Activated CD4-positive, alpha-beta T cell treated with anti-CD3 and anti-CD28 coated beads, Interleukin-2, amount 10 ng/mL, durations not matched to agents 24 days and 14 days (primary cell): ENCODE data around the gene PPP1R2C. TPM values are rescaled to one million over a fixed set of nuclear protein-coding genes. Genes with fewer than 3 reads are reported as not detected.

Experiments used
- DNase-seq: peaks from one replicate; pipeline ENCODE4 v3.0.0; 2022
- H3K27ac Mint-ChIP-seq: one replicate; pipeline ENCODE4 v1.8.0; 2022; ENCODE audit warnings: mild to moderate bottlenecking, mixed read lengths
- H3K27me3 Mint-ChIP-seq: one replicate; pipeline ENCODE4 v1.8.0; 2022; ENCODE audit warnings: mixed read lengths
- H3K36me3 Mint-ChIP-seq: one replicate; pipeline ENCODE4 v1.8.0; 2022; ENCODE audit warnings: low read depth, mild to moderate bottlenecking, mixed read lengths
- H3K4me1 Mint-ChIP-seq: one replicate; pipeline ENCODE4 v1.8.0; 2021; ENCODE audit warnings: mixed read lengths
- H3K4me3 Mint-ChIP-seq: one replicate; pipeline ENCODE4 v1.8.0; 2022; ENCODE audit warnings: mild to moderate bottlenecking, moderate library complexity, mixed read lengths
- H3K9me3 Mint-ChIP-seq: one replicate; pipeline ENCODE4 v1.8.0; 2021; ENCODE audit warnings: mixed read lengths
- intact Hi-C: fragments of 100-400 bp; cut with micrococcal nuclease; formaldehyde crosslinking; loops from one replicate; pipeline ENCODE4 v1.15.1; 2023
- total RNA-seq: library from RNA; stranded (reverse); gene quantifications from 2 replicates; pipeline ENCODE4 v1.2.3, GENCODE V29; 2022

PPP1R2C gene
- total RNA-seq, result not detected in 2 replicates

DNA sequence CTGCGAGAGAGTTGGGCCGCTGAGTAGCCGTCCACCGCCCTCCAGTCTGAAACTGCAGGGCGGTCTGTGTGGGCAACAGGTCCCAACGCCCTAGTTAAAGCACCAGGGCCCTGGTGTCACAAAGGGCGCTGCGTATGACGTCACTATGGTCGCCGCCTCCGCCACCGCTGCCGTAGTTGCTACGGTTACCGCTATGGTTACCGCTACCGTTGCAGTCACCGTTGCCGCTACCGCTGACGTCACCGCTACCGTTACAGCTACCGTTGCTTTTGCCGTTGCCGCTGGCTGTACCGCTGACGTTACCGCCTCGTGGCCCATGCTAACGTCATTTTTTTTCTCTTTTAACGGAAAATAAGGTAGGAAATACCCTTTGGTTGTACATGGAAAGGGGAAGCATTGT, at the start of gene PPP1R2C:
Gene PPP1R2C (minus strand): TSS at position 68 of the 400 bp plus-strand sequence. CDS start 84 bp downstream, outside the sequence.
- intact Hi-C loops, result no loop called here
- Mint-ChIP-seq H3K4me1 (no peaks in the 10 kb centered on the region), H3K4me3 (no peak within 1 kb of the TSS), H3K36me3 (no peaks in the 10 kb centered on the region), H3K9me3 (peaks cover 11% of the 10 kb centered on the region), H3K27ac (no peak within 1 kb of the TSS), H3K27me3 (no peaks in the 10 kb centered on the region)
- no peak for DNase-seq

DNA sequence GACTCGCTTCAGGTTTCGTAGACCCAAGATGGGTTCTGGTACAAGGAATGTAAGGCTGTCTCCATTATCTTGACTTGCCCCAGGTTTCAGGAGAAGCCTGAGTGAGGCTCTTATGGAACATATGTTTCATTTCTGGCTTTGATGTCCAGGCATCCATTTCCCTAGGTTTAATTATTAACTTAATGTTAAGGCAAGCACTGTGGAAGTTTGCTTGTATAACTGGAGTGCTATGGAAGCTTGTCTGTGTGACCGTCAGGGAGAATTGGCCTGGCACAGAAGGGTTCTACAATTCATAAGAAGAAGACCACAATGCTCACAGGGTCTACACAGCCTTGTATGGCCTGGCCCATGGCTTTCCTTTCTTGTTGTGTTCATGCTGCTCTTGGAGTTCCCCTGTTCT, 47.2 kb upstream of the PPP1R2C start:
- H3K4me1 Mint-ChIP-seq, result no peaks in the 10 kb centered on the region
- no peaks in the 10 kb centered on the region for H3K27me3 Mint-ChIP-seq
- H3K9me3 Mint-ChIP-seq, result peaks cover 4% of the 10 kb centered on the region
- H3K36me3 Mint-ChIP-seq, result no peaks in the 10 kb centered on the region
- intact Hi-C loops, result no loop called here
- H3K4me3 Mint-ChIP-seq, result no peak overlapping the region
- no peak overlapping the region for H3K27ac Mint-ChIP-seq
- no peak for DNase-seq

DNA sequence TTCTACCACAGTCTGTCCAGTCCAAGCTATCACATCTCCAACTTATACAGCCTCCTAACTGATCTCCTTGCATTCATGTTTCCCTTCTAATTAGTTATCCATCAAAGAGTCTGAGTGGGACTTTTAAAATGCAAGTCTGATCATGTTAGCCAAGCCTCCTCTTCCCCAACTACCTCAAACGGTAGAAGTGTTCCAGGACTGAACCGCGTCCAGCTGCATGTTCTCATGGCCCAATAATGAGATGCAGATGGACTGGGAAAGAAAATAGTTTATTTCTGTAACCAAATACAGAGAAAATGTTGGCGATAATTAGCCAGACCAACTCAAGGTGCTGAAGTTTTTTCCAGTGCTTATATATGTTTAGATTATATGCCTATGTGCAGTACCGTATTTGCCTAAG, 46.6 kb upstream of the PPP1R2C start:
- H3K4me1 Mint-ChIP-seq, result no peaks in the 10 kb centered on the region
- intact Hi-C loops, result no loop called here
- no peaks in the 10 kb centered on the region for H3K36me3 Mint-ChIP-seq
- H3K27ac Mint-ChIP-seq, result no peak overlapping the region
- H3K27me3 Mint-ChIP-seq, result no peaks in the 10 kb centered on the region
- no peak overlapping the region for H3K4me3 Mint-ChIP-seq
- H3K9me3 Mint-ChIP-seq, result peaks cover 4% of the 10 kb centered on the region
- DNase-seq, result no peak

DNA sequence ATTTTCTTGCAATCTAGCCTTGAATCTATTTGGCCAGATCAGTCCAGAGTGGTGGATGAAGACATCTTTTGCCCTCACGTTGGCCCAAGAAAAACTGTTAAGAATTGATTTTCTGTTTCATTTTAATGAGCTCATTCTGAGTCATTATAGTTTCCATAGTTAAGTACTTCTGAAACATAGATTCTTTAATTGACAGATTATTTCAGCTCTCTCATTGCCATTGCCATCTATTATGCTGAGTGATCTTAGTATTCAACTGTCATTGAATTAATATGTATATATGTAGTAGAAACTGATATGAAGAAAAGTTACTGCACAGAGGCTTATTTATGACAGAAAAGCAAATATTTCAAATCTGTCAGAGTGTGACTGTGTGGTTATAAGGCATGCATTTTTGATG, 45.5 kb upstream of the PPP1R2C start:
- no peaks in the 10 kb centered on the region for H3K36me3 Mint-ChIP-seq
- H3K27ac Mint-ChIP-seq, result no peak overlapping the region
- H3K27me3 Mint-ChIP-seq, result no peaks in the 10 kb centered on the region
- no peak for DNase-seq
- peaks cover 8% of the 10 kb centered on the region for H3K9me3 Mint-ChIP-seq
- no peaks in the 10 kb centered on the region for H3K4me1 Mint-ChIP-seq
- no peak overlapping the region for H3K4me3 Mint-ChIP-seq
- intact Hi-C loops, result no loop called here

DNA sequence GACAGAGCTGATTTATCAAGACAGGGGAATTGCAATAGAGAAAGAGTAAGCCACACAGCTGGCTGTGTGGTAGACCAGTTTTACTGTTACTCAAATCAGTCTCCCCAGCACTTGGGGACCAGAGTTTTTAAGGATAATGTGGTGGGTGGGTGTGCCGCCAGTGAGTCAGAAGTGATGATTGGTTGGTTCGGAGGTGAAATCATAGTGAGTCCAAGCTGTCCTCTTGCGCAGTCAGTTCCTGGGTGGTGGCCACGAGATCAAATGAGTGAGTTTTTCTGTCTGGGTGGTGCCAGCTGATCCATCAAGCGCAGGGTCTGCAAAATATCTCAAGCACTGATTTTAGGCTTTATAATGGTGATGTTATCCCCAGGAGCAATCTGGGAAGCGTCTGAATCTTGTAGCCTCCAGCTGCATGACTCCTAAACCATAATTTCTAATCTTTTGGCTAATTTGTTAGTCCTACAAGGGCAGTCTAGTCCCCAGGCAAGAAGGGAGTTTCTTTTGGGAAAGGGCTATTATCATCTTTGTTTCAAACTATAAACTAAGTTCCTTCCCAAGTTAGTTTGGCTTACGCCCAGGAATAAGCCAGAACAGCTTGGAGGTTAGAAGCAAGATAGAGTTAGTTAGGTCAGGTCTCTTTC, 44.0 kb upstream of the PPP1R2C start:
- intact Hi-C loops, result no loop called here
- peaks cover 8% of the 10 kb centered on the region for H3K9me3 Mint-ChIP-seq
- no peaks in the 10 kb centered on the region for H3K4me1 Mint-ChIP-seq
- DNase-seq, result no peak
- no peaks in the 10 kb centered on the region for H3K27me3 Mint-ChIP-seq
- H3K36me3 Mint-ChIP-seq, result no peaks in the 10 kb centered on the region
- H3K4me3 Mint-ChIP-seq, result no peak overlapping the region
- H3K27ac Mint-ChIP-seq, result no peak overlapping the region

DNA sequence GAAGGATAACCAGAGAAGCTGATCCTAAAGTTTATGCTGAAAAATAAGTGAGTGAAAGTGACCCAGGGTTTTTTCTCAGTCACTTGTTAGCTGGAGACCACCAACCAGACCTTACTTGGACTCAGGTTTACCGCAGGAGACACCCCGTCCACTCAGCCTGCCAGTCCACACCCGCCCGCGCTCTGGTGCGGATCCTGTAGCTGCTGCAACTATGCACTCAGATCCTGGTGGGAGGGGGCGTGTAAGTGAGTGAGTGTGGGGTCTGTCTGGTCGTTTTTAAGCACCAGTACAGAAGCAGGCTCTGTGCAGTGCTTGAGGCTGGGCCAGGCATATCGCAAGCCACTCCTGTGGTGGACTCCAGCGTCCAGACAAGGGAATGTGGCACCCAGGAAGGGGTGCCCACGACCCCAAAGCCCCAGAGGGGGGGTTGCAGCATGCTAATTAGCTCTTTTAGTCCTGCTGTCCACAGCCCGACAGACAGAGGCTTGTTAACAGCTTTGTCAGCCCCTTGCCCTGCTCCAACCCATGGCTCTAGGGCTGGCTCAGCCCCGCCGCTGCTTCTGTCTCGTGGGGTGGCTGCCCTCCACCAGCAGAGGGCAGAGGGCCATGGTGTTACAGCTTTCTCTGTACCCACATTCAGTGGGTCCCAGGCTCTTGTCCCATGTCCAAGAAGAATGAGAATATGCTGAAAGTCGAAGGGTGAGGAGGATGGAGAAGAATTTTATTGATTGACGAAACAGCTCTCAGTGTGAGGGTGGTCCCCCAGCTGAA, 40.4 kb upstream of the PPP1R2C start:
- no peaks in the 10 kb centered on the region for H3K4me1 Mint-ChIP-seq
- H3K27me3 Mint-ChIP-seq, result no peaks in the 10 kb centered on the region
- DNase-seq, result no peak
- H3K9me3 Mint-ChIP-seq, result peaks cover 15% of the 10 kb centered on the region
- intact Hi-C loops, result no loop called here
- H3K36me3 Mint-ChIP-seq, result no peaks in the 10 kb centered on the region
- no peak overlapping the region for H3K4me3 Mint-ChIP-seq
- H3K27ac Mint-ChIP-seq, result no peak overlapping the region

DNA sequence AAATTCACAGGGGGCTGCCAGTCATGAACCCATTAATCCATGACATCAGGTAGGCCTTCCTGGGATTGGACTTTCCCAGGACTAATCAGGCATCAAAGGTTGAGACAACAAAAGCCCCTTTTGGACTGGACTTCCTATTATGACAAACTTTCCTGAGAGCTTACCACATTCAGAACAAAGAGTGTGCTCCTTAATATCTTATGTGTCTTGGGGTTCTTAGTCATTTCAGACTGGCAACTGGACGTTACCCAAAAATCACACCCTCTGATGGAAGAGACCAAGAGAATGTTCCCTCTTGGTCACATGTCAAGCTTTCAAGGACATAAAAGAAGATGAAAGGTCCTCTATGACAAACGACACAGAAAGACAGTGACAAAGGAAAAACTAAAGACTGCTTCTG, 31.6 kb upstream of the PPP1R2C start:
- intact Hi-C loops, result no loop called here

DNA sequence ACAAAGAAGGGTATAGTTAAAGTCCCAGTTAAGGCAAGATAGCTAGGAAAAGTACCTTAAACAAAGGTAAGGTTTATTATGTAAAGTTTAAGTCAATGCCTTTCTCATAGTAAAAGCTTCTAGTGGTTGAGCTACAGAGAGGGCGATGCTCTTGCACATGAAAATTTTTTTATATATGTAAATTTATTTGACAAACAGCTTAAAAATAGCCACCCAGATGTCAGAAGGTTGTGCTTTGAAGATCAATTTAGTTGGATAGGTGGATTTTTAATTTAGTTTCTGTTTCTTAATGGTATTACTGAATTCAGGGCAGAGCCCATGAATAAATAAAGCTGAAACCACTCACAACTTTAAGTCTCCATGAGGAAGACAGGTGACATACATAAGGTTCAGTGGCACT, 29.4 kb upstream of the PPP1R2C start:
- Mint-ChIP-seq H3K4me1 (no peaks in the 10 kb centered on the region), H3K36me3 (no peaks in the 10 kb centered on the region), H3K4me3 (no peak overlapping the region), H3K27ac (no peak overlapping the region), H3K9me3 (no peaks in the 10 kb centered on the region), H3K27me3 (no peaks in the 10 kb centered on the region)
- intact Hi-C loops, result no loop called here
- DNase-seq, result no peak

More for the DNA sequence above, 31.6 kb upstream of the PPP1R2C start:
- Mint-ChIP-seq H3K27ac (no peak overlapping the region), H3K9me3 (peaks cover 6% of the 10 kb centered on the region), H3K4me1 (no peaks in the 10 kb centered on the region), H3K27me3 (no peaks in the 10 kb centered on the region), H3K4me3 (no peak overlapping the region), H3K36me3 (no peaks in the 10 kb centered on the region)
- DNase-seq, result no peak

DNA sequence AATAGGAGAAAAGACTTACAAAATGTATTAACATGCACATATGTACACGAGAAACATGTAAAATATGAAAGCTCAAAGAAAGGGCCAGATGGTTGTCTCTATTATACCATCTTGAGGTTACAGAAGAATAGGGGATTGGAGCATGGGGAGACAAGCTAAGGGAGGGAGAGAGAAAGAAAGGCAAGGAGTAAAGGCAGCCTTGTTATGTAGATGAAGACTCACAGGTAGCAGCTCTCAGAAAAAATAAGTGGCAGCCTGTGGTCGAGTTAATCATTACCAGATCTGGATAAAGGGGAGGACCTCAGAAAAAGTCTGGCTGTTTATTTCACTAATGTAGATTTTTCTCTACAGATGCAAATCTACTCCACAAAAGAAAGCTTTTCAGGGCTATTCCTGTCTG, 26.6 kb upstream of the PPP1R2C start:
- Mint-ChIP-seq H3K9me3 (no peaks in the 10 kb centered on the region), H3K27me3 (no peaks in the 10 kb centered on the region), H3K27ac (no peak overlapping the region), H3K4me3 (no peak overlapping the region), H3K36me3 (no peaks in the 10 kb centered on the region), H3K4me1 (no peaks in the 10 kb centered on the region)
- DNase-seq, result no peak
- intact Hi-C loops, result no loop called here

DNA sequence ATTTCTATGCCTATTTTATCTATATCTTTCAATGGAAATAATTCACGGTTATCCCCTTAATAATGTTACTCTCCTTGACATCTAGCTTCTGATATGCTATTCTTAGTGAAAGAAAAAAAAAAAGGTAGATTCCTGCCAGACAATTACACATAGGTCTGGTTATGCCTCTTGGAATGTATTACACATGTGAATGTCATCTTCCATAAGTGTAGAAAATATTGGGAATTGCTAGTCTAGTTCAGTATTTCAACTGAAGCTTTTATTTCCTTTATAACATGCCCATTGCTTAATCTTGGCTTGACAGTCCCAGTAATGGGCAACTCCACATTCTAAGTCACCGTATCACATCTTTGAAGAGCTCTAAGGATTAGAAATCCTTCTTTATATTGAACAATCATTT, 25.4 kb upstream of the PPP1R2C start:
- no peak for DNase-seq
- intact Hi-C loops, result no loop called here
- Mint-ChIP-seq H3K27me3 (no peaks in the 10 kb centered on the region), H3K9me3 (no peaks in the 10 kb centered on the region), H3K27ac (no peak overlapping the region), H3K36me3 (no peaks in the 10 kb centered on the region), H3K4me1 (no peaks in the 10 kb centered on the region), H3K4me3 (no peak overlapping the region)

DNA sequence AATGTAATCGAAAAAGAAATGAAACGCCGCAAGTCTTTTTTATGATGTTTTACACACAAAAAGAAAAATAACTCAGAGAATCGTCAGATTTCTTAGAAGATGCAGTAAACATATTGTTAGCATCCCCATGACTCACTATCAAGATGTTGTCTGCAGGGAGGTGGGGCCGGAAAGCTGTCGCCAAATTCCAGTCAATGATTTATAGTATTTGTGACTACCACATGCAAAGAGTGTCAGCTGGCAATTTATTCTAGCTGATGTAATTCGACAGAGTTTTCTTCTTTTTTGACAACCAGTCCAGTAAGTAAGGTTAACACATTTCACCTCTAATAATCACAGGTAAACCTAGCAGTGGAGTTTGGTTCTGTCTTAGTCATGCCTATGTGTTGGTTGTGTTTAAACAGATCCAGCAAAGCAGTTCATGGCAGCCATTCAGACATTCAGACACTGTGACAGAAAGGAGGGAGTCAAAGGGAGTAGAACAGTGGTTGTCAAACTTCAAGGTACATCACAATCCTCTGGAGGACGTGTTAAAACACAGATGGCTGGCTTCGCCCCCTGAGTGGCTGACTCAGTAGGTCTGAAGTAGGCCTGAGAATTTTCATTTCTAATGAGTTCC, 19.8 kb upstream of the PPP1R2C start:
- no peaks in the 10 kb centered on the region for H3K9me3 Mint-ChIP-seq
- no peak overlapping the region for H3K27ac Mint-ChIP-seq
- H3K27me3 Mint-ChIP-seq, result no peaks in the 10 kb centered on the region
- H3K4me1 Mint-ChIP-seq, result no peaks in the 10 kb centered on the region
- H3K4me3 Mint-ChIP-seq, result no peak overlapping the region
- intact Hi-C loops, result no loop called here
- no peak for DNase-seq
- H3K36me3 Mint-ChIP-seq, result no peaks in the 10 kb centered on the region

DNA sequence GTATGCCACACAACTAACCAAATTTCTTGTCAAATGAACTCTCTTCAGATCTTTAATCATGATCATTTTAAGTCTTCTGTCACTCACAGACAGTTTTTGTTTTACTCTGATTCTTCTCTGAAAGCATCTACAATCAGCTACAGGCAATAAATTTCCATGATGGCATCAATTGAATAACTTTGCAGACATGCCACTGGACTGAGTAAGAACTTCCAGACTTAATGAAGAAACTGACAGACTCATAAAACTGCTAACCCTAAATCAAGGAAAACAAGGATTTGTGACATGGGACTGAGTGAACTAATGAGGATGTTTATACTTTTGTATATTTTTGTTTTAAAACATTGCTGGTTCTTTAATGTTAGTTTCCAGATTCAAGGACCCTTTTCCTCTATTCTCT, 5.5 kb upstream of the PPP1R2C start:
- Mint-ChIP-seq H3K27ac (no peak overlapping the region), H3K36me3 (no peaks in the 10 kb centered on the region), H3K9me3 (peaks cover 11% of the 10 kb centered on the region), H3K4me3 (no peak overlapping the region), H3K4me1 (no peaks in the 10 kb centered on the region), H3K27me3 (no peaks in the 10 kb centered on the region)
- DNase-seq, result no peak
- intact Hi-C loops, result no loop called here

DNA sequence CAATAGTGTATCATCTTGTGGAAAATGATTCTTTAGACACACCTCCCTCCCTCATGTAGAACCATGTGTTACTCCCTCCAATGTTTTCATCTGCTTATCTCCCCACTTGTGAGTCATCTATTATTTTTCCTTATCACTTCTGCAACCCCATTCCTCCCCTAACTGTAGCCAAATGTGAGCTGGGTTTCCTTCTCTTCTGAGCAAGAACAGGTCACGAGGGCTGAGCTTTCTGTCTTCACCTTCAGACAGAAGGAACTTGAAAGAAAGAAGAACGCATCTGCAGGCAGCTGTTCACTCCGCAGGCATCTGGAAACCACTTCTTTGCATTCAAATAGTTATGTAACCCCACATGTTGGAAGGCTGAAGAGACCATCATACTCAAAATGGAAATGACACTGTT, 1.8 kb downstream of the PPP1R2C start:
- Mint-ChIP-seq H3K9me3 (peaks cover 11% of the 10 kb centered on the region), H3K27me3 (no peaks in the 10 kb centered on the region), H3K36me3 (no peaks in the 10 kb centered on the region), H3K4me3 (no peak overlapping the region), H3K4me1 (no peaks in the 10 kb centered on the region), H3K27ac (no peak overlapping the region)
- intact Hi-C loops, result no loop called here
- DNase-seq, result no peak

DNA sequence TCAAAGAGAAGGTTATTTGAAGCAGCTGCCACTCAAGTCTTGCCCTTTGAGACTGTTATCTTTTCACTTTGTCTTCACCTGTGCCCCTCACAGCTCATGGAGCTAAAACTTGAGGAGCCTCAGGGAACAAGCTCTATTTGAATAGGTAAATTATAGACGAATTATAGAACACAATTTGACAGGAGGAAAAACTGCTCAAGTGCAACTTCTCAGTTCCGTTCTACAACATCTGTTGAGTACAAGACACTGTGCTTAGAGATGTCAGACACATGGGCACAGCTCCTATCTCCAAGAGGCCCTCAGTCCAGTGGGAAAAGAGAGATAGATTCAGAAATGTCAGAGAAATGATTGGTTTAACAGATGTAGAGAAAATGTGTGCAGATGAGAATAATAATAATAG, 5.1 kb downstream of the PPP1R2C start:
- H3K9me3 Mint-ChIP-seq, result peaks cover 5% of the 10 kb centered on the region
- intact Hi-C loops, result no loop called here
- no peak overlapping the region for H3K4me3 Mint-ChIP-seq
- DNase-seq, result no peak
- no peaks in the 10 kb centered on the region for H3K27me3 Mint-ChIP-seq
- H3K4me1 Mint-ChIP-seq, result no peaks in the 10 kb centered on the region
- no peak overlapping the region for H3K27ac Mint-ChIP-seq
- H3K36me3 Mint-ChIP-seq, result no peaks in the 10 kb centered on the region
